ENCODE results near the gene PRPS2. TPM values are rescaled to one million over a fixed set of nuclear protein-coding genes. Genes with fewer than 3 reads are reported as not detected.

PRPS2 gene
- total RNA-seq, 1 donor from 2014 or later: 13.2 TPM

- no peaks in the 10 kb centered on the region for H3K4me1 Mint-ChIP-seq (ENCODE audit: unreplicated experiment)
- H3K4me3 Mint-ChIP-seq (ENCODE audit: unreplicated experiment): no peak overlapping the region
- TF ChIP-seq, protein P1, sequence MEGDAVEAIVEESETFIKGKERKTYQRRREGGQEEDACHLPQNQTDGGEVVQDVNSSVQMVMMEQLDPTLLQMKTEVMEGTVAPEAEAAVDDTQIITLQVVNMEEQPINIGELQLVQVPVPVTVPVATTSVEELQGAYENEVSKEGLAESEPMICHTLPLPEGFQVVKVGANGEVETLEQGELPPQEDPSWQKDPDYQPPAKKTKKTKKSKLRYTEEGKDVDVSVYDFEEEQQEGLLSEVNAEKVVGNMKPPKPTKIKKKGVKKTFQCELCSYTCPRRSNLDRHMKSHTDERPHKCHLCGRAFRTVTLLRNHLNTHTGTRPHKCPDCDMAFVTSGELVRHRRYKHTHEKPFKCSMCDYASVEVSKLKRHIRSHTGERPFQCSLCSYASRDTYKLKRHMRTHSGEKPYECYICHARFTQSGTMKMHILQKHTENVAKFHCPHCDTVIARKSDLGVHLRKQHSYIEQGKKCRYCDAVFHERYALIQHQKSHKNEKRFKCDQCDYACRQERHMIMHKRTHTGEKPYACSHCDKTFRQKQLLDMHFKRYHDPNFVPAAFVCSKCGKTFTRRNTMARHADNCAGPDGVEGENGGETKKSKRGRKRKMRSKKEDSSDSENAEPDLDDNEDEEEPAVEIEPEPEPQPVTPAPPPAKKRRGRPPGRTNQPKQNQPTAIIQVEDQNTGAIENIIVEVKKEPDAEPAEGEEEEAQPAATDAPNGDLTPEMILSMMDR (IDR thresholded peaks at IDR 0.05): no peak
- H3K9me3 Mint-ChIP-seq (ENCODE audit: unreplicated experiment): no peaks in the 10 kb centered on the region
- no peak overlapping the region for H3K27ac Mint-ChIP-seq (ENCODE audit: unreplicated experiment)
- DNase-seq (ENCODE audit: extremely low spot score, unreplicated experiment): no peak
- H3K36me3 Mint-ChIP-seq (ENCODE audit: unreplicated experiment): peaks cover 7% of the 10 kb centered on the region
- H3K27me3 Mint-ChIP-seq (ENCODE audit: unreplicated experiment): no peaks in the 10 kb centered on the region
Observed at GRCh38 chrX:12819222-12819621, 28.0 kb downstream of the PRPS2 start.

DNA sequence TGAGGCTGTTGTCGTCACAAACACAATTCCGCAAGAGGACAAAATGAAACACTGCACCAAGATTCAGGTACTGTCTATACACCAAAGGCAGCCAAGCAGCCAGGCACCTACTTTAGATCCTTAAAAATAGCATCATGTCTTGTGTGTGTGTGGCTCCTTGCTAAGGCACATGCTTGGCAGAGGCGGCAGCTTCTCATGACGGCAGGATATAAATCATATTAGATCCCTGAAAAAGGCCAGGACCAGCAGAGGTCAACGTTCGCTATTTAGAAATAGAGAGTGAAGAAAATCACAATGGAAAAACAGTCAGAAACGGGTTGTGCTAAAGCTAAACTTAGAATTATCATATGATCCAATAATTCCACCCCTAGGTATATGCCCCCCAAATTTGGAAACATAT is 29.5 kb downstream of the PRPS2 start:
- Mint-ChIP-seq H3K9me3 (ENCODE audit: unreplicated experiment) (no peaks in the 10 kb centered on the region), H3K27ac (ENCODE audit: unreplicated experiment) (no peak overlapping the region), H3K4me3 (ENCODE audit: unreplicated experiment) (no peak overlapping the region), H3K36me3 (ENCODE audit: unreplicated experiment) (peaks cover 7% of the 10 kb centered on the region), H3K4me1 (ENCODE audit: unreplicated experiment) (peaks cover 6% of the 10 kb centered on the region), H3K27me3 (ENCODE audit: unreplicated experiment) (no peaks in the 10 kb centered on the region)
- TF ChIP-seq, protein P1 (IDR thresholded peaks at IDR 0.05): no peak
- DNase-seq (ENCODE audit: extremely low spot score, unreplicated experiment): no peak

DNA sequence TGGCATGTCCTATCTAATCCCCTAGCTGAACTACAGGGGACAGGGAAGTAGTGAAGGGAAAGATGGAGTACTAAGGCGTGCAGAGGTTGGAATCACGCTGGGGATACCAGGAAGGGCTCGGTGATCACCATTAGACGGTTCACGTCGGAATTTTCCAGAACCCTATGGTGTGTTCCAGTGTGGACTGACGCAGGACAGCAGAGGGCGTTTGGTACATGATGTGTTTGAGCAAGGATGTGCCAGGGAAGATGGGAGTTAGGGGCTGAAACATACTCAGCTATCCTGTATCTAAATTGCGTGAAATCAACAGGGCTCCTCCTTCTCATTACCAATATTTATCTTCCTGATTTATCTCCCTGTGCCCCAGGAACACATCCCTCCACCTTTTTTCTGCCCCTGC is 33.7 kb downstream of the PRPS2 start:
- H3K9me3 Mint-ChIP-seq (ENCODE audit: unreplicated experiment): no peaks in the 10 kb centered on the region
- peaks cover 7% of the 10 kb centered on the region for H3K36me3 Mint-ChIP-seq (ENCODE audit: unreplicated experiment)
- H3K27me3 Mint-ChIP-seq (ENCODE audit: unreplicated experiment): peaks cover 4% of the 10 kb centered on the region
- TF ChIP-seq, protein P1 (IDR thresholded peaks at IDR 0.05): no peak
- DNase-seq (ENCODE audit: extremely low spot score, unreplicated experiment): no peak
- H3K4me1 Mint-ChIP-seq (ENCODE audit: unreplicated experiment): peaks cover 9% of the 10 kb centered on the region
- no peak overlapping the region for H3K27ac Mint-ChIP-seq (ENCODE audit: unreplicated experiment)
- H3K4me3 Mint-ChIP-seq (ENCODE audit: unreplicated experiment): no peak overlapping the region

- H3K9me3 Mint-ChIP-seq (ENCODE audit: unreplicated experiment): no peaks in the 10 kb centered on the region
- no peak for DNase-seq (ENCODE audit: extremely low spot score, unreplicated experiment)
- peaks cover 9% of the 10 kb centered on the region for H3K4me1 Mint-ChIP-seq (ENCODE audit: unreplicated experiment)
- H3K27ac Mint-ChIP-seq (ENCODE audit: unreplicated experiment): no peak overlapping the region
- peaks cover 4% of the 10 kb centered on the region for H3K36me3 Mint-ChIP-seq (ENCODE audit: unreplicated experiment)
- no peak overlapping the region for H3K4me3 Mint-ChIP-seq (ENCODE audit: unreplicated experiment)
- H3K27me3 Mint-ChIP-seq (ENCODE audit: unreplicated experiment): peaks cover 4% of the 10 kb centered on the region
- TF ChIP-seq, protein P1 (IDR thresholded peaks at IDR 0.05): no peak
Observed at GRCh38 chrX:12825801-12826200, 34.6 kb downstream of the PRPS2 start.

- no peak overlapping the region for H3K27ac Mint-ChIP-seq (ENCODE audit: unreplicated experiment)
- H3K36me3 Mint-ChIP-seq (ENCODE audit: unreplicated experiment): no peaks in the 10 kb centered on the region
- no peaks in the 10 kb centered on the region for H3K4me1 Mint-ChIP-seq (ENCODE audit: unreplicated experiment)
- no peaks in the 10 kb centered on the region for H3K27me3 Mint-ChIP-seq (ENCODE audit: unreplicated experiment)
- no peak overlapping the region for H3K4me3 Mint-ChIP-seq (ENCODE audit: unreplicated experiment)
- TF ChIP-seq, protein P1 (IDR thresholded peaks at IDR 0.05): no peak
- DNase-seq (ENCODE audit: extremely low spot score, unreplicated experiment): no peak
- H3K9me3 Mint-ChIP-seq (ENCODE audit: unreplicated experiment): no peaks in the 10 kb centered on the region
Observed at GRCh38 chrX:12843061-12843667, 52.0 kb downstream of the PRPS2 start.
